ENCODE measurements around the gene TTC34.

GRCh38 chr1:2632561-2633361, 168.7 kb downstream of the TTC34 start, which contains the start of gene MMEL1:
- TF ChIP-seq CTCF (IDR thresholded peaks at IDR 0.05; ENCODE audit: insufficient read depth, low read length, poor library complexity, severe bottlenecking) (no peak), EZH2phosphoT487 (conservative IDR thresholded peaks at IDR 0.05; ENCODE audit: low read length) (no peak)

Data from SU-DHL-6 (cell line).